ENCODE measurements around the gene SMC1B.

DNA sequence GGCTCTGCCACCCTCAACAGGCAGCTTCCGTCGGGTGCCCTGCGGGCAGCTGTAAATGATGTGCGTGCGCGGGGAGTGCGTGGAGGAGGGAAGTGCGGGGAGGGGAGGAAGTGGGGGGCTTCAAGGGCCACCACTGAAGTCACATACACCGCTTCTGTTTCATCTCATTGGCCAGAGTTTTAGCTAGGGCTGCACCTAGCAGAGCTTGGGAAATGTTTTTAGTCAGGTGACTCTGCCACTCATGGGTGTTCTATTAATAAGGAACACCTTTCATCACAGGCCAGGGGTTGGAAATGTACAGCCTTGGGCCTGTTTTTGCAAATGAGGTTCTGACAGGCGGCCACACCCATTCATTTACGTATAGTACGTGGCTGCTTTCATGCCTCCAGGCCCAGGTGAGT lies 89.1 kb downstream of the SMC1B start:
- TF ChIP-seq, protein P1, sequence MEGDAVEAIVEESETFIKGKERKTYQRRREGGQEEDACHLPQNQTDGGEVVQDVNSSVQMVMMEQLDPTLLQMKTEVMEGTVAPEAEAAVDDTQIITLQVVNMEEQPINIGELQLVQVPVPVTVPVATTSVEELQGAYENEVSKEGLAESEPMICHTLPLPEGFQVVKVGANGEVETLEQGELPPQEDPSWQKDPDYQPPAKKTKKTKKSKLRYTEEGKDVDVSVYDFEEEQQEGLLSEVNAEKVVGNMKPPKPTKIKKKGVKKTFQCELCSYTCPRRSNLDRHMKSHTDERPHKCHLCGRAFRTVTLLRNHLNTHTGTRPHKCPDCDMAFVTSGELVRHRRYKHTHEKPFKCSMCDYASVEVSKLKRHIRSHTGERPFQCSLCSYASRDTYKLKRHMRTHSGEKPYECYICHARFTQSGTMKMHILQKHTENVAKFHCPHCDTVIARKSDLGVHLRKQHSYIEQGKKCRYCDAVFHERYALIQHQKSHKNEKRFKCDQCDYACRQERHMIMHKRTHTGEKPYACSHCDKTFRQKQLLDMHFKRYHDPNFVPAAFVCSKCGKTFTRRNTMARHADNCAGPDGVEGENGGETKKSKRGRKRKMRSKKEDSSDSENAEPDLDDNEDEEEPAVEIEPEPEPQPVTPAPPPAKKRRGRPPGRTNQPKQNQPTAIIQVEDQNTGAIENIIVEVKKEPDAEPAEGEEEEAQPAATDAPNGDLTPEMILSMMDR (conservative IDR thresholded peaks at IDR 0.05; ENCODE audit: low read length) = no peak
- TF ChIP-seq EZH2phosphoT487 (IDR thresholded peaks at IDR 0.05; ENCODE audit: borderline replicate concordance, low read depth, low read length) = no peak
